Endothelial cell of umbilical vein (primary cell): ENCODE measurements around the gene CCNB1IP1. TPM values are rescaled to one million over a fixed set of nuclear protein-coding genes. Genes with fewer than 3 reads are reported as not detected.

Experiments
- BruUV-seq: library from RNA; stranded (reverse); fragments of 400-500 nt; replicated peaks from 2 replicates; lab custom pipeline; 2021; lab: Mats Ljungman, UMichigan
- CTCF ChIA-PET: fragments of 300-600, 350-600 bp; sonication (Branson Sonifier 250); formaldehyde crosslinking; loops from one replicate; lab custom pipeline; 2021; ENCODE audit warnings: antibody characterized with exemption, inconsistent platforms; lab: Charles Lee
- POLR2A ChIA-PET: fragments of 300-600, 350-600 bp; sonication (Branson Sonifier 250); formaldehyde crosslinking; loops from one replicate; lab custom pipeline; 2021; ENCODE audit warnings: antibody characterized with exemption, inconsistent platforms; lab: Charles Lee
- DNase-seq: peaks from one replicate; pipeline ENCODE4 v3.0.0-alpha.2; 2011; ENCODE audit warnings: low read depth, low spot score
- FAIRE-seq: peaks from 2 replicates; lab custom pipeline; 2011; peaks lifted over from hg19 to GRCh38; lab: Jason Lieb, UNC
- H2AFZ ChIP-seq: 2 replicates; pipeline ENCODE4 v1.6.0; 2012; ENCODE audit warnings: low read depth, low read length, control low read depth, inconsistent platforms
- H3K27ac ChIP-seq: 2 replicates; pipeline ENCODE4 v1.5.1; 2011; ENCODE audit warnings: low read depth, mild to moderate bottlenecking, control low read depth, low read length, moderate library complexity; ENCODE audit not compliant: insufficient read depth
- H3K27me3 ChIP-seq, 2 experiments: 2 replicates each; pipeline versions ENCODE4 v1.6.0 to v1.6.1; 2011; ENCODE audit warnings: low read length in 2 of 2, mixed read lengths in 1 of 2; ENCODE audit not compliant: control insufficient read depth in 2 of 2, insufficient read depth in 2 of 2
- H3K36me3 ChIP-seq, 2 experiments: 2 replicates in 1 of 2; 3 replicates in 1 of 2; pipeline ENCODE4 v1.5.1; 2011; ENCODE audit warnings: low read length in 2 of 2, mild to moderate bottlenecking in 1 of 2, moderate library complexity in 1 of 2; ENCODE audit not compliant: control insufficient read depth in 2 of 2, insufficient read depth in 2 of 2; ENCODE audit errors: extremely low read depth in 1 of 2
- H3K4me1 ChIP-seq: 3 replicates; pipeline ENCODE4 v1.5.1; 2011; ENCODE audit warnings: mild to moderate bottlenecking, low read length; ENCODE audit not compliant: control insufficient read depth, insufficient read depth; ENCODE audit errors: extremely low read depth
- H3K4me2 ChIP-seq: 2 replicates; pipeline ENCODE4 v1.6.1; 2011; ENCODE audit warnings: low read length, control low read depth, mixed read lengths; ENCODE audit not compliant: insufficient read depth
- H3K4me3 ChIP-seq, 3 experiments: fragments of 200-600 bp in 1 of 3; sonication (generic), shearing (Covaris generic) in 1 of 3; replicated peaks in 1 of 3; 2 replicates each; pipeline ENCODE4 v1.5.1; 2011 to 2016; ENCODE audit warnings: control low read depth in 3 of 3, low read length in 3 of 3, mild to moderate bottlenecking in 2 of 3, inconsistent platforms in 1 of 3, low read depth in 1 of 3, moderate library complexity in 1 of 3; ENCODE audit not compliant: insufficient read depth in 1 of 3
- H3K79me2 ChIP-seq: 2 replicates; pipeline ENCODE4 v1.6.0; 2012; ENCODE audit warnings: low read length, inconsistent platforms; ENCODE audit not compliant: control insufficient read depth, insufficient read depth
- H3K9ac ChIP-seq: replicated peaks from 2 replicates; pipeline ENCODE3; 2011; ENCODE audit warnings: low read length, control low read depth; ENCODE audit not compliant: insufficient read depth; ENCODE audit errors: extremely low read depth
- H3K9me1 ChIP-seq: replicated peaks from 3 replicates; pipeline ENCODE4 v1.6.0; 2011; ENCODE audit warnings: mild to moderate bottlenecking, low read length; ENCODE audit not compliant: control insufficient read depth, insufficient read depth; ENCODE audit errors: extremely low read depth
- H3K9me3 ChIP-seq: replicated peaks from 2 replicates; pipeline ENCODE4 v1.5.1; 2012; ENCODE audit warnings: low read length, inconsistent platforms; ENCODE audit not compliant: control insufficient read depth, insufficient read depth
- H4K20me1 ChIP-seq: replicated peaks from 2 replicates; pipeline ENCODE3; 2011; ENCODE audit warnings: mild to moderate bottlenecking, low read length; ENCODE audit not compliant: control insufficient read depth, insufficient read depth; ENCODE audit errors: extremely low read depth
- EZH2 ChIP-seq: IDR thresholded peaks from 2 replicates; pipeline ENCODE4 v1.6.1; 2012; ENCODE audit warnings: borderline replicate concordance, low read depth, mild to moderate bottlenecking, moderate library complexity, low read length, inconsistent platforms; ENCODE audit not compliant: severe bottlenecking
- FOS ChIP-seq: IDR thresholded peaks from 2 replicates; pipeline ENCODE4 v1.6.1; 2011; ENCODE audit warnings: mild to moderate bottlenecking, low read length, moderate library complexity, borderline replicate concordance; ENCODE audit not compliant: insufficient read depth
- GATA2 ChIP-seq: IDR thresholded peaks from 2 replicates; pipeline ENCODE4 v1.7.0; 2011; ENCODE audit warnings: low read depth, mild to moderate bottlenecking, moderate library complexity, mixed read lengths, low read length; ENCODE audit not compliant: insufficient read length, insufficient read depth
- JUN ChIP-seq: IDR thresholded peaks from 2 replicates; pipeline ENCODE4 v1.6.1; 2011; ENCODE audit warnings: borderline replicate concordance, low read depth; ENCODE audit not compliant: insufficient read length, insufficient read depth
- MYC ChIP-seq: IDR thresholded peaks from one replicate; pipeline ENCODE4 v1.6.1; 2011; ENCODE audit warnings: mild to moderate bottlenecking, low read depth, low read length
- POLR2A ChIP-seq: IDR thresholded peaks from 2 replicates; pipeline ENCODE4 v1.6.1; 2012; ENCODE audit warnings: low read depth, mild to moderate bottlenecking, control low read depth, low read length
- POLR2AphosphoS5 ChIP-seq: IDR thresholded peaks from 2 replicates; pipeline ENCODE4 v1.6.1; 2012; ENCODE audit warnings: low read depth, mild to moderate bottlenecking, control low read depth, low read length, moderate library complexity; ENCODE audit not compliant: insufficient read depth
- dilution Hi-C: fragments of 300-500 bp; cut with MboI; formaldehyde crosslinking; loops from one replicate; pipeline ENCODE4 v1.15.0; 2019; ENCODE audit warnings: low sequenced_read_pairs; ENCODE audit not compliant: extremely low pct_ligation_motif_present
- intact Hi-C: fragments of 100-400 bp; cut with micrococcal nuclease; formaldehyde crosslinking; loops from one replicate; pipeline ENCODE4 v1.10.0; 2022
- polyA plus RNA-seq, 4 experiments: library from polyadenylated mRNA; depleted of rRNA in 3 of 4; stranded (reverse) in 3 of 4; unstranded in 1 of 4; fragments of >200 nt; gene quantifications; 2 replicates each; pipeline versions ENCODE4 v1.2.1 to v1.2.3, GENCODE V29; 2011 to 2012; ENCODE audit warnings: missing spikeins in 1 of 4
- total RNA-seq: library from RNA; stranded (reverse); gene quantifications from 2 replicates; pipeline ENCODE4 v1.2.3, GENCODE V29; 2021
- TF ChIP-seq, protein P1 (sequence below), 2 donors: IDR thresholded peaks; 1 replicate in 1 of 2; 2 replicates in 1 of 2; pipeline ENCODE4 v1.5.1; 2011; ENCODE audit warnings: low read length in 2 of 2, mild to moderate bottlenecking in 2 of 2, moderate library complexity in 2 of 2, control low read depth in 1 of 2, inconsistent platforms in 1 of 2, low read depth in 1 of 2; ENCODE audit not compliant: insufficient read depth in 1 of 2; ENCODE audit errors: extremely low read depth in 1 of 2
- TF ChIP-seq, protein P2 (sequence below): IDR thresholded peaks from 2 replicates; pipeline ENCODE4 v1.6.1; 2011; ENCODE audit not compliant: insufficient read depth, insufficient read length

CCNB1IP1 gene
- total and polyA plus RNA-seq, 2 donors (not counting 3 experiments of a cell fraction or from before 2014, with no cell fraction given) = 32.7 to 35.5 TPM

DNA sequence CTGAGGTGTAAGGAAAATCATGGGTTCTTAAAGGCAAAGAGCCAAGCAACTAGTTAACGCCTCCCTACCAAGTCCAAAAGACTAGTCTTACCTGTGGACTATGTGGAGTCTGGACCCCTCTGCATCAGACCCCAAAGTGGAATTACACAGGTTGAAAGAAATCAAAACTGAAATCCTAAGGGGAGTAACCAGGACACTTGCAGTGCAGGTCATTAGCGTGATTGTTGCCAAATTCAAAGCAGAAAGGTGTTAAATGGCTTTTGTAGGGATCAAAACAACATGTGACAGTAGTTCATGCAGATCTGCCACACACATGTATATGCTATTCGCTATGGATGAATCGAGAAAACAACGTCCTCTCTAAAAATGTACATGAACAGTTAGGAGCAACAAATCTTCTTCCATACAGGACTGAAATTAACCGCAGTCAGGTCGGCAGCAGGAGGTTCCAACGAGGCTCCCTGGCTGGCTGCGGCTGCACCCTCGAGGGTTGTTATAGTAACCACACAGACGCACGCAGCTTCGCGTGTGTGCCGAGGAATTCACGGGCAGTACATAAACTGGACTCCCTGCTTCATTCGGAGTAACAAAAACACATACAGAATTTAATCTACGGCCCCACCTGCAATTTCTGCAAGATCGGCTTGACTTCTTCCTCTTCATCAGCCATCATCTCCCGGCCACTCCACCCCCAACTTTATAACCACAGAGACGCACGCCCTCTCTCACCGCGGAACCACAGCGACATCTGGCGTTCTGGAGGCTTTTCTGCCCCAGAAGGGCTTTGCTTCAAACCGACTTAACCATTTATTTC is 27.6 kb downstream of the CCNB1IP1 start, which contains the start of gene TTC5:
TTC5 (minus strand) TSS at position 687 of the 814 bp plus-strand sequence; CDS start at position 673, 14 bp downstream.
- H3K27me3 ChIP-seq = no peaks in the 10 kb centered on the region
- intact Hi-C loops (loop anchor here (5.0 kb wide), 1 partner anchor 107 kb away; the partner anchor contains the start of gene TEP1), dilution Hi-C loops (no loop called here)
- peaks cover 9% of the 10 kb centered on the region for H3K4me1 ChIP-seq
- no peaks in the 10 kb centered on the region for H4K20me1 ChIP-seq
- H3K4me3 ChIP-seq = peak within 1 kb of the TSS; percentile 63 to 100 (median 99)
- TSS peak; percentile 62 for BruUV-seq
- H3K79me2 ChIP-seq = peaks cover 13% of the 10 kb centered on the region
- peak within 1 kb of the TSS; percentile 87 for H3K9ac ChIP-seq
- H3K27ac ChIP-seq = peak within 1 kb of the TSS; percentile 50
- POLR2A ChIA-PET = no interaction called here
- CTCF ChIA-PET = interaction anchor here (0.6 to 1.4 kb wide), 2 partner anchors 11 to 13 kb away, joined by 3 read pairs; no protein-coding TSS in a partner anchor
- H3K36me3 ChIP-seq = peaks cover under 1 to 2% of the 10 kb centered on the region in 2 experiments
- H3K9me3 ChIP-seq = no peaks in the 10 kb centered on the region
- TF ChIP-seq EZH2 = no peak
- no peak for TF ChIP-seq GATA2
- TF ChIP-seq, protein P1, sequence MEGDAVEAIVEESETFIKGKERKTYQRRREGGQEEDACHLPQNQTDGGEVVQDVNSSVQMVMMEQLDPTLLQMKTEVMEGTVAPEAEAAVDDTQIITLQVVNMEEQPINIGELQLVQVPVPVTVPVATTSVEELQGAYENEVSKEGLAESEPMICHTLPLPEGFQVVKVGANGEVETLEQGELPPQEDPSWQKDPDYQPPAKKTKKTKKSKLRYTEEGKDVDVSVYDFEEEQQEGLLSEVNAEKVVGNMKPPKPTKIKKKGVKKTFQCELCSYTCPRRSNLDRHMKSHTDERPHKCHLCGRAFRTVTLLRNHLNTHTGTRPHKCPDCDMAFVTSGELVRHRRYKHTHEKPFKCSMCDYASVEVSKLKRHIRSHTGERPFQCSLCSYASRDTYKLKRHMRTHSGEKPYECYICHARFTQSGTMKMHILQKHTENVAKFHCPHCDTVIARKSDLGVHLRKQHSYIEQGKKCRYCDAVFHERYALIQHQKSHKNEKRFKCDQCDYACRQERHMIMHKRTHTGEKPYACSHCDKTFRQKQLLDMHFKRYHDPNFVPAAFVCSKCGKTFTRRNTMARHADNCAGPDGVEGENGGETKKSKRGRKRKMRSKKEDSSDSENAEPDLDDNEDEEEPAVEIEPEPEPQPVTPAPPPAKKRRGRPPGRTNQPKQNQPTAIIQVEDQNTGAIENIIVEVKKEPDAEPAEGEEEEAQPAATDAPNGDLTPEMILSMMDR (IDR thresholded peaks at IDR 0.05; ENCODE audit: extremely low read depth in 1 of 2, insufficient read depth in 1 of 2, low read depth in 1 of 2, low read length in 2 of 2) = peak; percentile 92 to 97
- TF ChIP-seq POLR2A = peak; percentile 77
- TF ChIP-seq POLR2AphosphoS5 = no peak
- TF ChIP-seq, protein P2, sequence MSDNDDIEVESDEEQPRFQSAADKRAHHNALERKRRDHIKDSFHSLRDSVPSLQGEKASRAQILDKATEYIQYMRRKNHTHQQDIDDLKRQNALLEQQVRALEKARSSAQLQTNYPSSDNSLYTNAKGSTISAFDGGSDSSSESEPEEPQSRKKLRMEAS = no peak
- TF ChIP-seq JUN = no peak
- TF ChIP-seq FOS = no peak
- TF ChIP-seq MYC = peak; percentile 25
- peak; percentile 92 for FAIRE-seq
- peak; percentile 92 for DNase-seq
- peak within 1 kb of the TSS; percentile 100 for H2AFZ ChIP-seq
- no peaks in the 10 kb centered on the region for H3K9me1 ChIP-seq
- peak within 1 kb of the TSS; percentile 100 for H3K4me2 ChIP-seq
